ENCODE data around the gene S100A14. TPM values are rescaled to one million over a fixed set of nuclear protein-coding genes. Genes with fewer than 3 reads are reported as not detected.

S100A14 gene
- total and polyA plus RNA-seq, 9 of the 15 experiments (the other 6 are each of a cell fraction or from before 2014, with no cell fraction given): 0.10 to 0.64 (median 0.24) TPM; not detected in 3

DNA sequence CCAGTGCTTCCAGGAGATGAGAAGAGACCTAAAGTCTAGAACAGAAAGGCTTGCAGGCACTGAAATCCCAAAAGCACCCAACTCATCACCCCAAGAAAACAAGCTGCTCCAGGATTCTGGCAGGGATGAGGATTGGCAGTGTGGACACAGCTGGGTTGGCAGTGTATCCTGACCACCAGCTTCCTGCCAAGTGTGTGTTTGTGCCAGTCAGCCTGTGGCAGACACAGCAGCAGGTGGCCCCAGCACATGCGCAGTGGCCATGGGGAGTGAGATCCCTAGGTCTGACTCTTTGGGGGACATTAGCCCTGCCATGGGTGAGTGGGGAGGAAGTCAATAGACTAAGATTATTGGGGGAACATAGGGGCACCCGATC, 33.7 kb upstream of the S100A14 start:
- in situ Hi-C loops (cut with MboI): no loop called here
- Histone ChIP-seq H3K9me1 (ENCODE audit: control insufficient read depth, insufficient read depth, low read length) (no peaks in the 10 kb centered on the region), H2AFZ (ENCODE audit: low read depth, low read length) (no peak overlapping the region), H3K27me3 (ENCODE audit: control insufficient read depth in 2 of 2, insufficient read depth in 2 of 2, low read length in 2 of 2) (no peaks in the 10 kb centered on the region), H3K4me2 (ENCODE audit: insufficient read depth, low read length) (no peak overlapping the region), H3K9me3 (replicated peaks; ENCODE audit: control insufficient read depth, insufficient read depth, low read depth, low read length) (no peaks in the 10 kb centered on the region), H3K79me2 (ENCODE audit: control insufficient read depth, insufficient read depth, low read length) (no peaks in the 10 kb centered on the region), H4K20me1 (replicated peaks; ENCODE audit: control insufficient read depth, insufficient read depth, low read length) (no peaks in the 10 kb centered on the region), H3K4me1 (replicated peaks in 1 of 2; ENCODE audit: control insufficient read depth in 2 of 2, insufficient read depth in 2 of 2, low read length in 2 of 2) (peaks cover 14% of the 10 kb centered on the region in 2 experiments), H3K4me3 (no peak overlapping the region), H3K9ac (ENCODE audit: insufficient read depth in 1 of 2, low read depth in 2 of 2, low read length in 2 of 2) (peak overlapping the region in 1 of 2 experiments; percentile 31; a peak in 1 of 4 replicates), H3K27ac (ENCODE audit: extremely low read depth, low read depth, low read length) (no peak overlapping the region), H3K36me3 (ENCODE audit: control insufficient read depth, insufficient read depth, low read length) (peaks cover 23% of the 10 kb centered on the region)
- POLR2A ChIA-PET: interaction anchor here (0.6 to 14.7 kb wide), 9 partner anchors 11 to 336 kb away, joined by 3 to 205 read pairs (median 4); partner anchors contain the start of genes CHTOP, RAB13, S100A1 and S100A13
- FAIRE-seq (no peak), DNase-seq (ENCODE audit: extremely low read depth in 1 of 4, low spot score in 3 of 4) (no peak), ATAC-seq (no peak)
- BruUV-seq (replicated peaks): no TSS peak
- TF ChIP-seq SRSF7 (optimal IDR thresholded peaks at IDR 0.05; ENCODE audit: low read depth, low read length): no peak
- TF ChIP-seq SP1 (CRISPR knock-in tag; IDR thresholded peaks at IDR 0.05): 0 out of 2 replicates have a peak, but pooled peaks have one; percentile 38
- TF ChIP-seq, protein P1, sequence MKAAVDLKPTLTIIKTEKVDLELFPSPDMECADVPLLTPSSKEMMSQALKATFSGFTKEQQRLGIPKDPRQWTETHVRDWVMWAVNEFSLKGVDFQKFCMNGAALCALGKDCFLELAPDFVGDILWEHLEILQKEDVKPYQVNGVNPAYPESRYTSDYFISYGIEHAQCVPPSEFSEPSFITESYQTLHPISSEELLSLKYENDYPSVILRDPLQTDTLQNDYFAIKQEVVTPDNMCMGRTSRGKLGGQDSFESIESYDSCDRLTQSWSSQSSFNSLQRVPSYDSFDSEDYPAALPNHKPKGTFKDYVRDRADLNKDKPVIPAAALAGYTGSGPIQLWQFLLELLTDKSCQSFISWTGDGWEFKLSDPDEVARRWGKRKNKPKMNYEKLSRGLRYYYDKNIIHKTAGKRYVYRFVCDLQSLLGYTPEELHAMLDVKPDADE (conservative IDR thresholded peaks at IDR 0.05; ENCODE audit: control insufficient read depth, low read depth, low read length): 0 out of 2 replicates have a peak, but pooled peaks have one; percentile 2
- TF ChIP-seq, protein P2, sequence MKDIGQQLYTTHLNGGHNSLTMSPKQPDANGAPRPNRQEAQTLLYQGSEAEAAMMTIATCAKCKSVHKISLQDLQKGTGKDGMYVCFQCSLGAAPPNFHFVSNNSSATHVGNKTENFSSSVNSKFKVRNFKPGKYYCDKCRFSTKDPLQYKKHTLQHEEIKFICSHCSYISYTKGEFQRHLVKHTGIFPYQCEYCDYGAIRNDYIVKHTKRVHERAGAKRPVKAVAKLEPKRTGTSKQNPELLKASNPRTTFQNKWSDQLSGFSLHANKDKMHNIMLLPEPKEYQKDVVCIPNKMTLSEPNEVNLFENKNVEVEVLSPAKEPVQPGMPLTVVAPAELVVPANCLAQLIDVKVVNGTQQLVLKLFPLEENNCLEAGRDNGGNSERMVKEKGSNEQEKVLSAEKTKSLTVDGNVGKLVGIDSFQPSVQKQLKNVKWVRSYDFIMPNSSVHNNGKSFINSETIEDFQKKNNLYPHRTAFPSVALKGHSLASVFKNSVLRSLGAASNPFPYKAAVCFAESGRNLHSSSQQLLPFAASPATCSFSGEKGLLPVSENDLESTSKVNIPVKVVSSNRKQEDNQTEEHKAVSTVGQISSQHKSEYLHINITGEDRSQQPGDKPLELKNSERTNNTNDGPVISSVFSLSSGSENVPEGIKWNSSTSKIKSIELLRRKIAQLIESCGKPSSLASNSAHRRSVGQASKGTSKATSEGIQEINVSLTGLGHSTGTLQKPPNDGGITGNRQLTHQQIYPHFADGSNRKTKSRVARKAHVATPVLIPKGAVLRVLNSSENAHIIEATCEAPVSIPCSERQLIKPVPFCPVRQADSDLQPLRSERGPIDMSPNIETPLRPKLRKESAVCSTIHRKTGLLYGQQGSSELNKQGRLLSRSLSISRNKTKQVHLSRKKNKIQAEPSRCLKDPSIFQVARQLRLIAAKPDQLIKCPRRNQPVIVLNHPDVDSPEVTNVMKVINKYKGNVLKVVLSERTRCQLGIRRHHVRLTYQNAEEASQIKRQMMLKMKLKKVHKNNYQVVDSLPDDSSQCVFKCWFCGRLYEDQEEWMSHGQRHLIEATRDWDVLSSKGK (CRISPR knock-in tag; IDR thresholded peaks at IDR 0.05): no peak
- no peak for TF ChIP-seq DACH1 (IDR thresholded peaks at IDR 0.05; ENCODE audit: partially characterized antibody)
- TF ChIP-seq POLR2G (IDR thresholded peaks at IDR 0.05; ENCODE audit: low read depth, low read length): peak; percentile 42; the same call in 1 of the 2 replicates
- 0 out of 2 replicates have a peak, but pooled peaks have one; percentile 43 for TF ChIP-seq NR2C2 (CRISPR knock-in tag; IDR thresholded peaks at IDR 0.05)
- no peak for TF ChIP-seq NR2C2 (tag; IDR thresholded peaks at IDR 0.05)
- TF ChIP-seq MECOM (CRISPR knock-in tag; IDR thresholded peaks at IDR 0.05): no peak
- TF ChIP-seq, protein P3, sequence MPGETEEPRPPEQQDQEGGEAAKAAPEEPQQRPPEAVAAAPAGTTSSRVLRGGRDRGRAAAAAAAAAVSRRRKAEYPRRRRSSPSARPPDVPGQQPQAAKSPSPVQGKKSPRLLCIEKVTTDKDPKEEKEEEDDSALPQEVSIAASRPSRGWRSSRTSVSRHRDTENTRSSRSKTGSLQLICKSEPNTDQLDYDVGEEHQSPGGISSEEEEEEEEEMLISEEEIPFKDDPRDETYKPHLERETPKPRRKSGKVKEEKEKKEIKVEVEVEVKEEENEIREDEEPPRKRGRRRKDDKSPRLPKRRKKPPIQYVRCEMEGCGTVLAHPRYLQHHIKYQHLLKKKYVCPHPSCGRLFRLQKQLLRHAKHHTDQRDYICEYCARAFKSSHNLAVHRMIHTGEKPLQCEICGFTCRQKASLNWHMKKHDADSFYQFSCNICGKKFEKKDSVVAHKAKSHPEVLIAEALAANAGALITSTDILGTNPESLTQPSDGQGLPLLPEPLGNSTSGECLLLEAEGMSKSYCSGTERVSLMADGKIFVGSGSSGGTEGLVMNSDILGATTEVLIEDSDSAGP (CRISPR knock-in tag; IDR thresholded peaks at IDR 0.05): 0 out of 2 replicates have a peak, but pooled peaks have one; percentile 33
- TF ChIP-seq SRSF9 (IDR thresholded peaks at IDR 0.05; ENCODE audit: borderline replicate concordance, low read depth, low read length): no peak
- CTCF ChIA-PET (ENCODE audit: low intra/inter-chr PET ratio): no interaction called here
- 65% methylated on average over 2 of the region's 2 CpGs for WGBS (ENCODE audit: insufficient coverage, low coverage, missing lambda C conversion rate)
- intact Hi-C loops (cut with micrococcal nuclease): no loop called here

Data from K562 (cell line).